ENCODE results near the gene SERP1.

DNA sequence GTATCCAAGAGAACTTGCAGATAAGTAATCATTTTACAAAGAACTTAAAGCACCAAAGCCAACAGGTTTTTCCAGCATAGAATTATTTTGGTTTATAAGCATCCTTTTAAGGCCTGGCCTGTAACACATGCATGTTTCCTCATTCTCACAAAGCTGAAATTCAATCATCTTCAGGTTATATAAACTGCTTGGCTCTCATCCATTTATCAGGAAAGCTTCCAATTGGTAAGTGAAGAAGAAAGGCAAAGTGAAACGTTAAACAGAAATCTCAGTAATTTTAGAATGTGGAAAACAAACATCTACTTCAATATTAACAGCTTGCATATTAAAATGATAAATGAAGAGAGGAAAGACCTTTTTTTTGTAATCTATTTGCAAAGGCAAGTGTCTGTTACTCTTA is 1.6 kb downstream of the SERP1 start:
- TF ChIP-seq, protein P1, sequence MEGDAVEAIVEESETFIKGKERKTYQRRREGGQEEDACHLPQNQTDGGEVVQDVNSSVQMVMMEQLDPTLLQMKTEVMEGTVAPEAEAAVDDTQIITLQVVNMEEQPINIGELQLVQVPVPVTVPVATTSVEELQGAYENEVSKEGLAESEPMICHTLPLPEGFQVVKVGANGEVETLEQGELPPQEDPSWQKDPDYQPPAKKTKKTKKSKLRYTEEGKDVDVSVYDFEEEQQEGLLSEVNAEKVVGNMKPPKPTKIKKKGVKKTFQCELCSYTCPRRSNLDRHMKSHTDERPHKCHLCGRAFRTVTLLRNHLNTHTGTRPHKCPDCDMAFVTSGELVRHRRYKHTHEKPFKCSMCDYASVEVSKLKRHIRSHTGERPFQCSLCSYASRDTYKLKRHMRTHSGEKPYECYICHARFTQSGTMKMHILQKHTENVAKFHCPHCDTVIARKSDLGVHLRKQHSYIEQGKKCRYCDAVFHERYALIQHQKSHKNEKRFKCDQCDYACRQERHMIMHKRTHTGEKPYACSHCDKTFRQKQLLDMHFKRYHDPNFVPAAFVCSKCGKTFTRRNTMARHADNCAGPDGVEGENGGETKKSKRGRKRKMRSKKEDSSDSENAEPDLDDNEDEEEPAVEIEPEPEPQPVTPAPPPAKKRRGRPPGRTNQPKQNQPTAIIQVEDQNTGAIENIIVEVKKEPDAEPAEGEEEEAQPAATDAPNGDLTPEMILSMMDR (conservative IDR thresholded peaks at IDR 0.05; ENCODE audit: low read depth, low read length) = no peak
- TF ChIP-seq EZH2 (IDR thresholded peaks at IDR 0.05; ENCODE audit: low read length, unreplicated experiment) = no peak
- TF ChIP-seq EZH2phosphoT487 (IDR thresholded peaks at IDR 0.05; ENCODE audit: borderline replicate concordance, low read length) = no peak

Measured in PC-3 (cell line).